K562 (cell line): ENCODE data around the gene NAA38. TPM values are rescaled to one million over a fixed set of nuclear protein-coding genes. Genes with fewer than 3 reads are reported as not detected.

Experiments used
- BRD9 ChIP-seq: fragments of 450-650 bp; IDR thresholded peaks from 2 replicates; pipeline ENCODE4 v1.6.1; 2018; ENCODE audit warnings: low read depth; ENCODE audit not compliant: partially characterized antibody
- BRF1 ChIP-seq: IDR thresholded peaks from 3 replicates; pipeline ENCODE4 v1.6.1; 2011; ENCODE audit warnings: borderline replicate concordance, mild to moderate bottlenecking; ENCODE audit not compliant: insufficient read length; ENCODE audit errors: extremely low read depth
- DMBX1 ChIP-seq: fragments of 250-450 bp; sonication (Bioruptor Pico); IDR thresholded peaks from 2 replicates; pipeline ENCODE4 v1.8.0; 2022; ENCODE audit warnings: inconsistent platforms, mild to moderate bottlenecking, moderate library complexity, borderline replicate concordance
- KDM1A ChIP-seq, 2 experiments: fragments of 450-650 bp; IDR thresholded peaks; 2 replicates each; pipeline ENCODE4 v1.6.1; 2016; ENCODE audit warnings: mild to moderate bottlenecking in 2 of 2
- MTA3 ChIP-seq: fragments of 450-650 bp; formaldehyde crosslinking; IDR thresholded peaks from 2 replicates; pipeline ENCODE4 v1.6.1; 2017; ENCODE audit warnings: mild to moderate bottlenecking, borderline replicate concordance
- RAD51 ChIP-seq: fragments of 450-650 bp; IDR thresholded peaks from 2 replicates; pipeline ENCODE4 v1.7.1; 2016; ENCODE audit warnings: low read depth, mild to moderate bottlenecking, borderline replicate concordance
- RB1 ChIP-seq: fragments of 450-650 bp; IDR thresholded peaks from 2 replicates; pipeline ENCODE4 v1.6.1; 2017; ENCODE audit warnings: low read depth, mild to moderate bottlenecking
- SAFB2 ChIP-seq: fragments of 200-400 bp; formaldehyde crosslinking; IDR thresholded peaks from 2 replicates; pipeline ENCODE4 v1.6.1; 2018; ENCODE audit warnings: borderline replicate concordance, low read length, low read depth, moderate library complexity; ENCODE audit not compliant: severe bottlenecking
- TGIF2 ChIP-seq: sonication (generic); formaldehyde crosslinking; IDR thresholded peaks from 2 replicates; pipeline ENCODE4 v1.8.1; 2022; ENCODE audit warnings: mild to moderate bottlenecking, missing genetic modification reagents, moderate library complexity
- ZFP1 ChIP-seq: fragments of 450-650 bp; formaldehyde crosslinking; IDR thresholded peaks from 2 replicates; pipeline ENCODE4 v1.4.0; 2020; ENCODE audit warnings: mild to moderate bottlenecking, mixed read lengths
- ZNF197 ChIP-seq: fragments of 200-800 bp; sonication (Bioruptor generic); IDR thresholded peaks from 2 replicates; pipeline ENCODE4 v1.6.1; 2016; ENCODE audit warnings: low read depth, missing genetic modification characterization, missing compliant biosample characterization
- ZNF282 ChIP-seq: sonication (generic); formaldehyde crosslinking; IDR thresholded peaks from 2 replicates; pipeline ENCODE4 v1.8.1; 2023; ENCODE audit warnings: missing genetic modification reagents
- polyA plus RNA-seq, 8 experiments: library from polyadenylated mRNA; depleted of rRNA in 4 of 8; stranded (reverse) in 5 of 8; unstranded in 3 of 8; fragments of >200 nt; fragmentation: Nextera tagmentation in 2 of 8; fragmentation: Illumina TruSeq in 1 of 8; extraction: Ambion mirVana in 2 of 8; extraction: Trizol in 1 of 8; gene quantifications; 2 replicates each; pipeline versions ENCODE4 v1.2.1 to v1.2.3, GENCODE V29; 2011 to 2014; ENCODE audit warnings: inconsistent platforms in 1 of 8, missing spikeins in 1 of 8
- total RNA-seq, 7 experiments: library from RNA; depleted of rRNA in 6 of 7; stranded (reverse); fragments of >200 nt in 6 of 7; fragmentation: Illumina TruSeq in 2 of 7; extraction: Trizol in 2 of 7; gene quantifications; 2 replicates each; pipeline versions ENCODE4 v1.2.1 to v1.2.3, GENCODE V29; 2011 to 2021; ENCODE audit warnings: low replicate concordance in 1 of 7
- TF ChIP-seq, protein P1 (sequence below): fragments of 450-650 bp; IDR thresholded peaks from 2 replicates; pipeline ENCODE4 v1.6.1; 2016; ENCODE audit warnings: missing biosample characterization, missing genetic modification characterization
- TF ChIP-seq, protein P2 (sequence below): sonication (generic); formaldehyde crosslinking; IDR thresholded peaks from 2 replicates; pipeline ENCODE4 v1.8.0; 2023; ENCODE audit warnings: missing genetic modification reagents, mild to moderate bottlenecking, borderline replicate concordance
- TF ChIP-seq, protein P3 (sequence below): sonication (generic); formaldehyde crosslinking; IDR thresholded peaks from 2 replicates; pipeline ENCODE4 v1.5.0; 2020; ENCODE audit warnings: missing genetic modification reagents
- TF ChIP-seq, protein P4 (sequence below): fragments of 450-650 bp; IDR thresholded peaks from 2 replicates; pipeline ENCODE4 v1.7.0; 2016; ENCODE audit warnings: borderline replicate concordance

Gene NAA38
- total and polyA plus RNA-seq, 9 of the 15 experiments (the other 6 are each of a cell fraction or from before 2014, with no cell fraction given) = 16.4 to 99.8 (median 57.3) TPM

DNA sequence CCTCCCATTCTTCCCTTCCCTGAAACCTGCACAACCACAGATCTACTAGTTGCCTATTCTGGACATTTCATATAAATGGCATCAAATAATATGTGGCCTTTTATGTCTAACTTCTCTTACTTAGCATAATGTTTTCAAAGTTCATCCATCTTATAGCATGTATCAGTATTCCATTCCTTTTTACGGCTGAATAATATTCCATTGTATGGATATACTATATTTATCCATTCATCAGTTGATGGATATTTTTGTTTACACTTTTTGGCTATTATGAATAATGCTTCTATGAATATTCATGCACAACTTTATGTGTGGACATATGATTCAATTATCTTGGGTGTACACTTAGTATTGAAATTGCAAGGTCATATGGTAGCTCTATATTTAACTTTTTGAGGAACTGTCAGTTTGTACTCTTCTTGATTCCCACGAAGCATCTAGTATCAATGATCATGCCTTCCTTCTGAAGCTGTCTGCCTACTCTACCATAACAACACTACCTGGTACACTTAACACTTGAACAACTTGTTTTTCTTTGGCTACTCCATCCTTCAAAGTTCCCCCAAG, 18.5 kb upstream of the NAA38 start (continued):
- TF ChIP-seq ZNF197 (no peak), KDM1A (IDR thresholded peaks at IDR 0.05) (no peak), ZNF282 (CRISPR knock-in tag) (no peak), MTA3 (no peak), ZFP1 (CRISPR knock-in tag) (no peak), BRD9 (no peak), TGIF2 (no peak), DMBX1 (CRISPR knock-in tag) (no peak), SAFB2 (no peak), RB1 (no peak), RAD51 (no peak), BRF1 (no peak)
- TF ChIP-seq, protein P1, sequence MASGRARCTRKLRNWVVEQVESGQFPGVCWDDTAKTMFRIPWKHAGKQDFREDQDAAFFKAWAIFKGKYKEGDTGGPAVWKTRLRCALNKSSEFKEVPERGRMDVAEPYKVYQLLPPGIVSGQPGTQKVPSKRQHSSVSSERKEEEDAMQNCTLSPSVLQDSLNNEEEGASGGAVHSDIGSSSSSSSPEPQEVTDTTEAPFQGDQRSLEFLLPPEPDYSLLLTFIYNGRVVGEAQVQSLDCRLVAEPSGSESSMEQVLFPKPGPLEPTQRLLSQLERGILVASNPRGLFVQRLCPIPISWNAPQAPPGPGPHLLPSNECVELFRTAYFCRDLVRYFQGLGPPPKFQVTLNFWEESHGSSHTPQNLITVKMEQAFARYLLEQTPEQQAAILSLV = no peak
- TF ChIP-seq, protein P2, sequence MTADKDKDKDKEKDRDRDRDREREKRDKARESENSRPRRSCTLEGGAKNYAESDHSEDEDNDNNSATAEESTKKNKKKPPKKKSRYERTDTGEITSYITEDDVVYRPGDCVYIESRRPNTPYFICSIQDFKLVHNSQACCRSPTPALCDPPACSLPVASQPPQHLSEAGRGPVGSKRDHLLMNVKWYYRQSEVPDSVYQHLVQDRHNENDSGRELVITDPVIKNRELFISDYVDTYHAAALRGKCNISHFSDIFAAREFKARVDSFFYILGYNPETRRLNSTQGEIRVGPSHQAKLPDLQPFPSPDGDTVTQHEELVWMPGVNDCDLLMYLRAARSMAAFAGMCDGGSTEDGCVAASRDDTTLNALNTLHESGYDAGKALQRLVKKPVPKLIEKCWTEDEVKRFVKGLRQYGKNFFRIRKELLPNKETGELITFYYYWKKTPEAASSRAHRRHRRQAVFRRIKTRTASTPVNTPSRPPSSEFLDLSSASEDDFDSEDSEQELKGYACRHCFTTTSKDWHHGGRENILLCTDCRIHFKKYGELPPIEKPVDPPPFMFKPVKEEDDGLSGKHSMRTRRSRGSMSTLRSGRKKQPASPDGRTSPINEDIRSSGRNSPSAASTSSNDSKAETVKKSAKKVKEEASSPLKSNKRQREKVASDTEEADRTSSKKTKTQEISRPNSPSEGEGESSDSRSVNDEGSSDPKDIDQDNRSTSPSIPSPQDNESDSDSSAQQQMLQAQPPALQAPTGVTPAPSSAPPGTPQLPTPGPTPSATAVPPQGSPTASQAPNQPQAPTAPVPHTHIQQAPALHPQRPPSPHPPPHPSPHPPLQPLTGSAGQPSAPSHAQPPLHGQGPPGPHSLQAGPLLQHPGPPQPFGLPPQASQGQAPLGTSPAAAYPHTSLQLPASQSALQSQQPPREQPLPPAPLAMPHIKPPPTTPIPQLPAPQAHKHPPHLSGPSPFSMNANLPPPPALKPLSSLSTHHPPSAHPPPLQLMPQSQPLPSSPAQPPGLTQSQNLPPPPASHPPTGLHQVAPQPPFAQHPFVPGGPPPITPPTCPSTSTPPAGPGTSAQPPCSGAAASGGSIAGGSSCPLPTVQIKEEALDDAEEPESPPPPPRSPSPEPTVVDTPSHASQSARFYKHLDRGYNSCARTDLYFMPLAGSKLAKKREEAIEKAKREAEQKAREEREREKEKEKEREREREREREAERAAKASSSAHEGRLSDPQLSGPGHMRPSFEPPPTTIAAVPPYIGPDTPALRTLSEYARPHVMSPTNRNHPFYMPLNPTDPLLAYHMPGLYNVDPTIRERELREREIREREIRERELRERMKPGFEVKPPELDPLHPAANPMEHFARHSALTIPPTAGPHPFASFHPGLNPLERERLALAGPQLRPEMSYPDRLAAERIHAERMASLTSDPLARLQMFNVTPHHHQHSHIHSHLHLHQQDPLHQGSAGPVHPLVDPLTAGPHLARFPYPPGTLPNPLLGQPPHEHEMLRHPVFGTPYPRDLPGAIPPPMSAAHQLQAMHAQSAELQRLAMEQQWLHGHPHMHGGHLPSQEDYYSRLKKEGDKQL (CRISPR knock-in tag) = no peak
- TF ChIP-seq, protein P3, sequence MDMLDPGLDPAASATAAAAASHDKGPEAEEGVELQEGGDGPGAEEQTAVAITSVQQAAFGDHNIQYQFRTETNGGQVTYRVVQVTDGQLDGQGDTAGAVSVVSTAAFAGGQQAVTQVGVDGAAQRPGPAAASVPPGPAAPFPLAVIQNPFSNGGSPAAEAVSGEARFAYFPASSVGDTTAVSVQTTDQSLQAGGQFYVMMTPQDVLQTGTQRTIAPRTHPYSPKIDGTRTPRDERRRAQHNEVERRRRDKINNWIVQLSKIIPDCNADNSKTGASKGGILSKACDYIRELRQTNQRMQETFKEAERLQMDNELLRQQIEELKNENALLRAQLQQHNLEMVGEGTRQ = no peak
- TF ChIP-seq, protein P4, sequence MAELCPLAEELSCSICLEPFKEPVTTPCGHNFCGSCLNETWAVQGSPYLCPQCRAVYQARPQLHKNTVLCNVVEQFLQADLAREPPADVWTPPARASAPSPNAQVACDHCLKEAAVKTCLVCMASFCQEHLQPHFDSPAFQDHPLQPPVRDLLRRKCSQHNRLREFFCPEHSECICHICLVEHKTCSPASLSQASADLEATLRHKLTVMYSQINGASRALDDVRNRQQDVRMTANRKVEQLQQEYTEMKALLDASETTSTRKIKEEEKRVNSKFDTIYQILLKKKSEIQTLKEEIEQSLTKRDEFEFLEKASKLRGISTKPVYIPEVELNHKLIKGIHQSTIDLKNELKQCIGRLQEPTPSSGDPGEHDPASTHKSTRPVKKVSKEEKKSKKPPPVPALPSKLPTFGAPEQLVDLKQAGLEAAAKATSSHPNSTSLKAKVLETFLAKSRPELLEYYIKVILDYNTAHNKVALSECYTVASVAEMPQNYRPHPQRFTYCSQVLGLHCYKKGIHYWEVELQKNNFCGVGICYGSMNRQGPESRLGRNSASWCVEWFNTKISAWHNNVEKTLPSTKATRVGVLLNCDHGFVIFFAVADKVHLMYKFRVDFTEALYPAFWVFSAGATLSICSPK = no peak
